Measurements from ENCODE around the gene AKAP8.
"Not testable (repeated sequence)": the region's sequence is repeated elsewhere in the genome, so short reads cannot be mapped to it uniquely, and the experiment has no call there.

Gene AKAP8

DNA sequence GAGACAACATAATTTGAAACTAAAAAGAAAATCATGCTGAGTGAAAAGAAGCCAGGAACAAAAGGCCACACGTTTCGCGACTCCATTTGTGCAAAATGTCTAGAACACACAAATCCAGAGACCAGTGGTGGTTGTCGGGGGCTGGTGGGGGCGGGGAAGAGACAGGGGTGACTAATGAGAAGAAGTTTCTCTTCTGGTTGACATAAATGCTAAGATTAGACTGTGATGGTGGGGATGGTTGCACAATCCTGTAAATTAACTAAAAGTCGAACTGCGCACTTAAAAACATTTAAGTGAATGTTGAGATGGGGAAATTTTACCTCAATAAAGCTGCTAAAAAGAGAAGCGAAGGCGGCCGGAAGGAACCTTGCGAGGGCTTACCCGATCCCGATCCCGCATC is 7.1 kb downstream of the AKAP8 start:
- DNase-seq, result no peak

DNA sequence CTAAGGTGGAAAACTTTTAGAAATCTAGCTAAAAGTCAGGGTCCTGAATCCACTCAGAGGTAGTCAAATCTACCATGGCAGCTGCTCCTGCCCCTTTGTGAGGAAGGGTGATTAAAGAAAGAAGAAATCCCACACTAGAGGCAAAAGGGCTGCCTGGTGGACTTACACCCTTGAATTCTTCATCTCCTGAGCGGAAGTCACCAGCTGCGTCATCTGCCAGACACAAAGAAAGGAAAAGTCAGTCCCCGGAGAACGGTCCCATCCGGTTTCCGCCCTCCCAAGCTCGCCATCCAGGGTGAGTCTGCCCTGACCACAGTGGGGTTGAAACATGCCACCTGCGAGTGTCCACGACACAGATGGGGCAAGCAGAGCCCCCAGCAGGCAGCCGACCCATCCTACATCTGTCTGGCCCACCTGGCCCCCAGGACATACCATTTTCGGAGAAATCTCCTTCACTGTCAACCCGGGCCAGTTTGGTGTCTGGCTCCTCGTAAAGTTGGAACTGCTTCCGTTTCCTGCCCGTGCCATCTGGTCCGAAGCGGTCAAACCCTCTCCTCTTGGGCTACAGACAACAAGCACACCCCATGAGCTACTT is 7.7 kb downstream of the AKAP8 start:
- no peak for DNase-seq

DNA sequence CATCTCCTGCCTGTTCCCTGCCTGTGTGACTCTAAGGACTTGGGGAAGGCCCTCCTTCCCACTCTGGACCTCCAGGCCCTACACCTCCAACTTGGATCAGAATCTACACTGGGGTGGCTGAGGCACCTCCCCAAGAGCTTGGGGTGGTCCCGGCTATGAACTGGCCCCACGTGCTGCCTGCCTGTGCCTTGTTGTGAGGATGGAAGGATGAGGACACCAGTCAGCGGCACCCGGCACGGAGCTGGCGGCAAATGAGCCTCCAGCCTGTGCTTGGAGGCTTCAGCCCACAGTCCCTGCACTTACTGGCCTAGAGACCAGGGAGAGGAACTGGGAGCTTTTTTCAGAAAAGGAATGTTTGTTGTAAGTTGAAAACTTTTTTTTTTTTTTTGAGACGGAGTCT is 8.5 kb downstream of the AKAP8 start:
- DNase-seq, result no peak

DNA sequence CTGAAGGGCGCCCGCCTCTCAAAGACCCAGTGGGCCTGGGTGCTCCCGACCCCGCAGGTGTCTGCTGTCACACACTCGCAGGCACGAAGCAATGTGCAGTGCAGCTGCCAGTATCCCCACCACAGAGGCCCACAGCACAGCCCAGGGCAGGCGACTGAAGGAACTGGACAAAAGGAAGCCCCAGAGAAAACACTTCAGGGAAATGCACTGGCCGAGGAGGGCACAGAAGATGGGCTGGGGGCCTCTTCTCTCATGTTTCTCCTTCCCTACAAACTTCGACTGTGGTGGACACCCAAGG is 10.0 kb downstream of the AKAP8 start:
- DNase-seq, result no peak

DNA sequence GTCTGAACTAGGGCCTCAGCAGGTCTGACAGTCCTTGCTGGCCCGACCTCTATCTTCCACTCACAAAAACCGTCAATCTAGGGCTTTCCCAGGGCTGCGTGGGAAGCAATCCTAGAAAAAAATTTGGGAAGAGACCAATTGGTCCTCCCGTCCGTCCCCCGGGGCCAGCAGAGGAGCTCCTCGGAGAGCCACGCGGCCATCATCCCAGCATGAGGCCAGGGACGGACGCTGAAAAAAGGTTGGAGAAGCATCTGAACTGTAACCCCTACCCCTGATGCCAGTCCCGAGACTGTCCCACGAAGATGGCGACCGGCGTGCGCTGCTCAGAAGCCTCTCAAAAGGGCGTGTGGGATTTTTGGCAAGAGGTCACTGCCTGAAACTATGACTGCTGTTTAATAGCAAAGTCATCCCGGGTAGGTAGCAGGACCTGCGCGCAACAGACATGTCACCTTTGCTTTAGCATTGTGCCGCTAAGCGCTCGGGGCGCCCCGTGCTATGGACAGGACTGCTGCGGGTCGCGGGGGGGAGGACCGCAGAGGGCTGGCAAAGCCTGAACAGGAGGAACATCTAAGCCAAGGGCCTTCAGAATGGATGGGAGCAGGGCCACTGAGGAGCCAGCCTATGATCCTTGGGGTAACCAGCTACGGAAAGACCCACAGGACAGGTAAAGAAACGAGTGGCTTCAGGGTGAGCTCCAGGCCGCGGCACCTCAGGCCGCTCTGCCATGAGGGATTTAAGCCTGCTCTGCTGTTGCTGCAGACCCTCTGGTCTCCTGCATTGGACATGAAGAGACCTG is 10.6 kb downstream of the AKAP8 start:
- DNase-seq, result no peak

DNA sequence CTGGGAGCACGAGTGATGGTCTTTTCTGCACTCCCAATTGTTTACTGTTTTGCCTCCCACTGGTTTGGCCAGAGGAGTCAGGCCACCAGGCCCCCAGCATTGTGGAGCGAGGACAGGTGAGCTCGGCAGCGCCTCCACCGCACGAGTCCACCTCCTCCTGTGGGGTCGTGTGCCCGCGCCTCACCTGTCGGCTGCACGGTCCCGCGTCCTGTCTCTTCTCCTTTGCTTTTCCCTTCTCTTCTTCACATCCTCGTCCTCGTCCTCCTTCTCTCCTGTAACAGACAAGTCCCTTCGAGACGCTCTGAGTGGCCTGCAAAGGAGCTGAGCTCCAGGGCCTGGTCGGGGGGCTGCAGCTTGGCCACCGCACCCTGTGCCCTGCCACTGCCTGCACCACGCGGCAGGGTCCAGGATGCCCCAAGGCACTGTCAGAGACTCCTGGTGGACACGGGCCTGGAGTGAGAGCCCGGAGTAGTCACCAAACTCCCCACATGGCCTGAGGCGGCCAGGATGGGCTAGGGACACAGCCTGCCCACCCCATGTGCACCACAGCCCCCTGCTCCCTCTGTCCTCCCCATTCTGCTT is 11.4 kb downstream of the AKAP8 start:
- DNase-seq, result no peak

DNA sequence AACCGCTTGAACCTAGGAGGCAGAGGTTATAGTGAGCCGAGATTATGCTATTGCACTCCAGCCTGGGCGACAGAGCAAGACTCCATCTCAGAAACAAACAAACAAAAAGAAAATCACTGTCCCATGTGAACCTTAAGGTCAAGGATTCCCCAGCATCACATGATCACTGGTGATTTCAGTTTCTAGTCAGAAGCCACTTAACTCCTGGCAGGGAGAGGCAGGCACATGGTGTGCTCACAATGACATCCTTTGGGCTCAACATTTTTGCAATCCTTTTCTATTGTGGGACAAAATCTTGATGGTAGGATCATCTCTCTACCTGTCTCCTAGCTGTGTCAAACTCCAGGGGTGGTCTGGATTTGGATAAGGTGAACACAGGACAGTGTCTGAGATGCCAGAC is 12.1 kb downstream of the AKAP8 start:
- no peak for DNase-seq

DNA sequence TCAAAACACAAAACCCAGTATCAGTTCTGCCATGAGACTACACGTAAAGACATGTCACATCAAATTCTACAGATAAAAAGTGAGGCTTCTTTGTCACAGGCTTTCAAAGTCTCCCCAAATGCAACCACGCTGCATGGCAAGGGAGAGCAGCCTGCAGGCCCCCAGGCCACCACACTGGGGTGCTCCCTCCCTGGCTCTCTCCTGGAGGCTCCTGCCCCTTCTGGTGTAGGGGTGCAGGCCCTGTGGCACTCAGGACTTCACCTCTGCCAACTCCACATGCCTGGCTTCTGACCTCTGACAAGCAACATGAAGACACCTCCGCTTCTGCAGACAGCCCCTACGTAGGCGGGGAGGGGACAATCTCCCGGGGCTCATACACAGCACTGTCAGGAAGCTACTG is 14.3 kb downstream of the AKAP8 start:
- DNase-seq, result no peak

DNA sequence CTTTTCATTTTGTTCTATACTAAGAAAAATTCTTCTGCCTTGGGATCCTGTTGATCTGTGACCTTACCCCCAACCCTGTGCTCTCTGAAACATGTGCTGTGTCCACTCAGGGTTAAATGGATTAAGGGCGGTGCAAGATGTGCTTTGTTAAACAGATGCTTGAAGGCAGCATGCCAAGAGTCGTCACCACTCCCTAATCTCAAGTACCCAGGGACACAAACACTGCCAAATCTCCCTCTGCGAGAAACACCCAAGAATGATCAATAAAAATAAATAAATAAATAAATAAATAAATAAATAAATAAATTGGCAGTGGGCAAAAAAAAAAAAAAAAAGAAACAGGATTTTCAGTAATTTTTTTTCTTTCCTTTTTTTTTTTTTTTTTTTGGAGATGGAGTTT is 15.8 kb downstream of the AKAP8 start:
- DNase-seq, result not testable (repeated sequence)

DNA sequence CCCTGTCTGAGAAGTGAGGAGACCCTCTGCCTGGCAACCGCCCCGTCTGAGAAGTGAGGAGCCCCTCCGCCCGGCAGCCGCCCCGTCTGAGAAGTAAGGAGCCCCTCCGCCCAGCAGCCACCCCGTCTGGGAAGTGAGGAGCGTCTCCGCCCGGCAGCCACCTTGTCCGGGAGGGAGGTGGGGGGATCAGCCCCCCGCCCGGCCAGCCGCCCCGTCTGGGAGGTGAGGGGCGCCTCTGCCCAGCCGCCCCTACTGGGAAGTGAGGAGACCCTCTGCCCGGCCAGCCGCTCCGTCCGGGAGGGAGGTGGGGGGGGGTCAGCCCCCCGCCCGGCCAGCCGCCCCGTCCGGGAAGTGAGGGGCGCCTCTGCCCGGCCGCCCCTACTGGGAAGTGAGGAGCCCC is 16.5 kb downstream of the AKAP8 start:
- not testable (repeated sequence) for DNase-seq

DNA sequence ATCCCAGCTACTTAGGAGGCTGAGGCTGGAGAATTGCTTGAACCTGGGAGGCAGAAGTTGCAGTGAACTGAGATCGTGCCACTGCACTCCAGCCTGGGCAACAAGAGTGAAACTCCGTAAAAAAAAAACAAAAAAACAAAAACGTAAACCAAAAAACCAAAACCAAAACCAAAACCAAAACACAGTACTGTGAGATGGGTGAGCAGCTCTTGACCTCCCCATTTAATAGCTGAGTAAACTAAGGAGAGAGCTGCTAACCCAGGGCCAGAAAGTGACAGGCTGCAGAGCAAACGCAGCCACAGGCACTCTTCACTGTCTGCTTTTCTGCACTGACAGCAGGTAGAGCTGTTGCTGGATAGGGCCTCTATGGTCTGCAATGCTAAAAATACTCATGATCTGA is 19.6 kb downstream of the AKAP8 start:
- DNase-seq, result not testable (repeated sequence)

DNA sequence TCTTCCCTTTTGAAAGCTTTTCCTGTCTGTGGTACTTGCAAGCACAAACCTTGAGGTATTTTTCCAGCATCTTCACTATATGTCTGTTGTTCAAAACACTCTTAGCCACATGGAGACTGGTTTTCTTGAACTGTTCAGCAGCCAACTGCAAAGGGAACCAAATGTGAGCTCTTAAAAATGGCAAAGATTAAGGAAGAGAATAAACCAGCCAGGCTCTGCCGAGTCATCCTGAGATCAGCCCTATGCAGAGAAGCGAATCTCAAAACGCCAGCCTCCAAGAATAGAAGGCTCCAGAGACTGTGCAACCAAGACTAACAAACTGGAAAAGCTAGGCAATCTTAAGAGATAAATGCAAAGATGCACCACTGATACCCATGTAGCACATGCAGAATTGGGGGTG is 20.7 kb downstream of the AKAP8 start:
- no peak for DNase-seq

DNA sequence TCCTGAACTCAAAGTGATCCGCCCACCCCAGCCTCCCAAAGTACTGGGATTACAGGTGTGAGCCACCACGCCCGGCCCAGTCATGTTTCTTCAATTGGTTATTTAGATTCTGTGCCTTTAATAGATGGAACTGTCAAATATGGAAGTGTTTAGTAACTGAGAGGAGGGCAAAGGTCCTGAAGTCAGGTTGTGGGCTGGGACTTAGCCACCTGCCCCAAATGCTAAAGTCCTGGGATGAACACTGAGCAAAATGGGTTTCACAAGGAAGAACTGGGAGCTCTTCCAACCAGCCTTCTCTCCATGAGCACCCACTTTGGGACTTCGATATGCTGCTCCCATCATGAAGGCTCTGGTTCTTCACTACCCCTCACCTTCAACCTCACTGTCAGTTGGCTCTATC is 21.7 kb downstream of the AKAP8 start:
- DNase-seq, result no peak

DNA sequence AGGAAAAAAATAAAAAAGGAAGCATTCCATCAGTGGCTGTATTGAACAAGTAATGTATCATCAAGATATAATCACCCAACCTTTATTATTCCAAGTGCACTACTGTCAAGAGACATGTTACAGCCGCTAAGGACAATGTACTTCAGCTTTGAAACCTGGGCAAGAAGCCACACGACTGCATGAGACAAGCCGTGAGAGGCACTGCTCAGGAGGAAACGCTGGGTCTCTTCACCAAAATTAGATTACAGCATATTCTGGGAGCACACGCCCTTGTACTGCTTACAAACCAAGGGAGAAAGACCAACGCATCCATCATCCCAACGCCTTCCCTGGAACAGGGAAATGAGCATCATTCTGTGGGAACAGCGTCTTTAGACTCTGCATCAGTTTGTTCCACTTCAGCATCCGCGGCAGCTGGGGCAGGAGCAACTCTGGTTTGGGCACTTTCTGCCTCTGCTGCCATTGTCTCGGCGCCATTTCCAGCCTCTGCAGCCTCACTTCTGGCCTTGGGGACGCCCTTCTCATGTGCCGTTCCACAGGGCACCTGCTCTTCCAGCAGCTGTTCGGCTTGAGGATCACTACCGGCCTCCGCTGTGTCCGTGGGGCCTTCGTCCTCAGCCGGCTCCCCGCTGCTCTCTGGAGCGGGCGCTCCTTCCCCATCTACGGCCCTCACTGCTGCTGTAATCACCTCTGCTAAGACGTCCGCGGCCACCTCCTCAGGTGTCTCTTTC is 24.9 kb downstream of the AKAP8 start:
- DNase-seq, result no peak

DNA sequence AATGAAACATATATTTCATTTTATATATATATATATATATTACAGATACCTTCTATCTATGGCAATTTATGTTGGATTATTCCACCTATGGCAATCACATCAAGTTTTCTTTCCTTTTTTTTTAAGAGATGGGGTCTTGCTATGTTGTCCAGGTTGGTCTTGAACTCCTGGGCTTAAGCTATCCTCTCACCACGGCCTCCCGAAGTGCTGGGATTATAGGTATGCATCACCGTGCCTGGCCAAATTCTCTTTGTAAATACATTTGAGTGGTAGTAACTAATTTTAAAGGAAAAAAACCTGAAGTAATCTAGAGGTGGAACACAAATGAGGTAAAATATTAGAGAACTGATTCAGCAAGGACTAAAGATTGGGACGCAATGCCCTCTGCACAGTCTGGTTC is 25.7 kb downstream of the AKAP8 start:
- no peak for DNase-seq

DNA sequence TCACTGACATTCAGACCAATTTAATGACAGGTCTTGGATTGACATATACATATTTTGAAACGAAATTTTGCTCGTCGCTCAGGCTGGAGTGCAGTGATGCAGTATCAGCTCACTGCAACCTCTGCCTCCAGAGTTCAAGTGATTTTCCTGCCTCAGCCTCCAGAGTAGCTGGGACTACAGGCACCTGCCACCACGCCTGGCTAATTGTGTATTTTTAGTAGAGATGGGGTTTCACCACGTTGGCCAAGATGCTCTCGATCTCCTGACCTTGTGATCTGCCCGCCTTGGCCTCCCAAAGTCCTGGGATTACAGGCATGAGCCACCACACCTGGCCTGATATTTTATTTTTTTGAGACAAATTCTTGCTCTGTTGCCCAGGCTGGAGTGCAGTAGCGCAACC is 27.1 kb downstream of the AKAP8 start:
- not testable (repeated sequence) for DNase-seq

DNA sequence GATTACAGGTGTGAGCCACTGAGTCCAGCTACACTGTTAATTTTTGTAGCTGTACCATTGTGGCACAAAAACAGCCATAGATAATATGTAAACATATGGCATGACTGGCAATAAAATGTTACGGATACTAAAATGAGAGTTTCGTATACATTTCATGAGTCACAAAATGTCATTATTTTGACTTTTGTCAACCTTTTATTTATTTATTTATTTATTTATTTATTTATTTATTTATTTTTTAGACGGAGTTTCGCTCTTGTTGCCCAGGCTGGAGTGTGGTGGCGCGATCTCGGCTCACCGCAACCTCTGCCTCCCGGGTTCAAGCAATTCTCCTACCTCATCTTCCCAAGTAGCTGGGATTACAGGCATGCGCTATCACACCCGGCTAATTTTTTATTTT is 38.3 kb downstream of the AKAP8 start:
- not testable (repeated sequence) for DNase-seq

DNA sequence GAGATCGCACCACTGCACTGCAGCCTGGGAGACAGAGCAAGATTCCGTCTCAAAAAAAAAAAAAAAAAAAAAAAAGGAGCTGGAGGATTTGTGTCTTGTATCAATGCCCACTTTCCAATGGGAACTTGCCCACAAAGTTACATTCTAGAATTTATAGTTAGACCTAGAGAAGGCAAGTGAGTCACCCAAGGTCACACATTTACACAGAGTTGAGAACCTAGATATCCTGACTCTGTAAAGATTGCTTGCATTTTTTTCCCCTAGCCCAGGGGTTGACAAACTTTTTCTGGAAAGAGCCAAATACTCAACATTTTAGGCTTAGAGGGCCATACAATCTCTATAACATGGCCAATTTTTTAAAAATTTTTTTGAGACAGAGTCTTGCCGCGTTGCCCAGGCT is 39.5 kb downstream of the AKAP8 start:
- no peak for DNase-seq

DNA sequence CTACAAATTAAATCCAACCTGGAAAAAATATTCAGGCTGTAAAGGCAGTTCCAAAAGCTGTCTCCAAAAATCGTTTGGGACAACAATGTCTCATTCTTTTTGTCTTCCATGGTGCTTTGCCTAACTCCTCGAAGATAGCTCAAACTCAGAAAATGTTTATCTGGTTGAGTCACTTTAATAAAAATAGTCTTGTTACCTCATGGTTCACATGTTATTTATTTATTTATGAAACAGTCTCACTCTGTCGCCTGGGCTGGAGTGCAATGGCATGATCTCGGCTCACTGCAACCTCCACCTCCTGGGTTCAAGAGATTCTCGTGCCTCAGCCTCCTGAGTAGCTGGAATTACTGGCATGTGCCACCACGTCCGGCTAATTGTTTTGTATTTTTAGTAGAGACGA is 42.4 kb downstream of the AKAP8 start:
- DNase-seq, result no peak

DNA sequence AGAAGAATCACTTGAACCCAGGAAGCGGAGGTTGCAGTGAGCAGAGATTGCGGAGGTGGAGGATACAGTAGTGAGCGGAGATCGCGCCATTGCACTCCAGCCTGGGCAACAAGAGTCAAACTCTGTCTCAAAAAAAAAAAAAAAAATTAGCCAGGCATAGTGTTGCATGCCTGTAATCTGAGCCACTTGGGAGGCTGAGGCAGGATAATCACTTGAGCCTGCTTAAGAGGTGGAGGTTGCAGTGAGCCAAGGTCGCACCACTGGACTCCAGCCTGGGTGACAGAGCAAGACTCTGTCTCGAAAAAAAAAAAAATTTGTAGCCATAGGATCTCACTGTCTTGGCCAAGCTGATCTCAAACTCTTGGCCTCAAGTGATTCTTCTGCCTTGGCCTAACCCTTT is 43.6 kb downstream of the AKAP8 start:
- not testable (repeated sequence) for DNase-seq

DNA sequence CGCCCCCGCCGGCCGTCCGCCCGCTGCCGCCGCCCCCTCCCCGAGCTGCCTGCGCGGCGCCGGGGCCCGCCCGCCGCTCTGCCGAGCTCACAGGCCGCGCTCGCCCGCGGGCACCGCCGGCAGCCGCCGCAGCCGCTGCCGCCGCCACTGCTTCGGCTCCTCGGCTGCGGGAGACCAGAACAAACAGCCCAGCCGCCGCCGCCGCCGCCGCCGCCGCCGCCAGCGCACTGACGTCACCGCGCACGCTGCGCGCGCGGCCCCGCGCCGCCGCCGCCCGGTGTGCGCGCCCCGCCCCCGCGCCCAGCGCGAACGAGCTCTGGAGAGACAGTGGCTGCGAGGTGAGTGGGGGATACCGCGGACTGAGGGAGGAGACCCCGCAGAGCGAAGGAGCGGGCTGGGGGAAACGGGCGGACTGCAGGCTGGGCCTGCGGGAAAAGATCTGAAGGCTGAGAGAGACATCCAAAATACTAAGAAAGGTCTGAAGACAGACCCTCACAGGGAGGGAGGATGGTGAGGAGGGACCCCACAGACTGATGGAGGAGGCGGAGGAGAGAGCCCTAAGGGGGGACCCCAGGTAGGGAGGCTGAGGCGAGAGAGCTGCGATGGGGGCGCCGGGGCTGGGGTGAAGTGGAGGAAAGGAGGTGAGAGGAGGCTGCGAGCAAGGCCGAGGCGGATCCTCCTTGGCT is 47.1 kb downstream of the AKAP8 start, which contains the start of gene BRD4:
BRD4 (minus strand) TSS at position 229 of the 686 bp plus-strand sequence. CDS start 59,440 bp downstream, outside the sequence.
- DNase-seq, result peak; percentile 44

DNA sequence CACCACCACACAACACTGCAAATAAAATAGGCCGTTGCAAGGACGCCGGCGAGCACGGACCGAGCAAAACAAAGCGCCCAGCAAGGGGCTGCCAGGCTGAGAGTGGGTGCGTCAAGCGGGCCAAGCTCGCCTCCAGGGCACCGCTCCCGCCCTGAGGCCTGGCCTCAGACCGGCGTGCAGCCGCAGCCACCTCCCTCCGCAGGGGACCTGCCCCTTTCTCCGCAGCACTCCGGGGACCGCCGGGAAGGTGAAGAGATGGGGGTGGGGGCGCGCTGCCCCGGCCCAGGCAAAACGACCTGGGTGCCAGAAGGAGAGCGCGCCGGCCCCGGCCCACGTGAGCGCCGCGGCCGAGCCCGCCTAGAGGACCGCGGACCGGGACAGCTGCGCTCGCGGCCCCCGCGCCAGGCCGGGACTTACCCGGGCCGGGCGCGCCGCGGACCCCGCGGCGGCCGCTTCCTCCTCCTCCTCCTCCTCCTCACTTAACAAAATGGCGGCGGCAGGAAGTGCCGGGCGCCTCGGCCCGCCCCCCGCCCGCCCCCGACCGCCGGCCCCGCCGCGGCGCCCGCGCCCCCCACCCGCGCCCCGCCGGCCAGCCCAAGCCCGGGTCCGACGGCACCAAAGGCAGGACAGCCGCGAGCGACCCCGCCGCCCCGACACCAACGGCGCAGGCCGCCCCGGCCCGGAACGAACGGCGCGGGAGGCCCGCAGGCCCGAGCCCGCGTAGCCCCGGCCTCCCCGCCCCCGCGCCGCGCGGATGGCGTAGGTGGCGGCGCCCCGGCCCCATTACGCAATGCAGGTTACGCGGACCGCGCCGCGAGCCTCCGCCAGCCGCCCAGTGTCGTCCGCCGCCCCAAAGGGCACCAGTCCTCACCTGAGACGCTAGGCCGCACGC is 47.9 kb downstream of the AKAP8 start:
- peak; percentile 36 for DNase-seq
